MM.1S (cell line): ENCODE results near the gene CWC27.
A peak's percentile ranks its signal among the peaks of the same experiment; 100 is the strongest.

Source experiments
- DNase-seq: peaks from one replicate; pipeline ENCODE4 v3.0.0-alpha.2; 2015
- H2AFZ ChIP-seq: fragments of 300-600 bp; sonication (generic); 2 replicates; pipeline ENCODE4 v1.6.0; 2016; ENCODE audit warnings: antibody characterized with exemption, low read length
- H3F3A ChIP-seq: fragments of 300-600 bp; sonication (generic); 2 replicates; pipeline ENCODE4 v1.6.1; 2016; ENCODE audit warnings: mild to moderate bottlenecking, antibody characterized with exemption, low read length, moderate library complexity, mixed read lengths; ENCODE audit not compliant: insufficient read depth
- H3K27ac ChIP-seq: fragments of 300-600 bp; sonication (generic); 2 replicates; pipeline ENCODE4 v1.5.1; 2016; ENCODE audit warnings: mild to moderate bottlenecking, low read length
- H3K27me3 ChIP-seq: fragments of 300-600 bp; sonication (generic); replicated peaks from 2 replicates; pipeline ENCODE4 v1.6.0; 2016; ENCODE audit warnings: low read length; ENCODE audit not compliant: insufficient read depth
- H3K36me3 ChIP-seq: fragments of 300-600 bp; sonication (generic); replicated peaks from 2 replicates; pipeline ENCODE4 v1.6.1; 2016; ENCODE audit warnings: mild to moderate bottlenecking, low read length, mixed read lengths; ENCODE audit not compliant: insufficient read depth
- H3K4me1 ChIP-seq: fragments of 300-600 bp; sonication (generic); 2 replicates; pipeline ENCODE4 v1.6.1; 2016; ENCODE audit warnings: low read length, mixed read lengths
- H3K4me2 ChIP-seq: fragments of 300-600 bp; sonication (generic); 2 replicates; pipeline ENCODE4 v1.6.0; 2016; ENCODE audit warnings: low read depth, low read length
- H3K4me3 ChIP-seq: fragments of 300-600 bp; sonication (generic); 2 replicates; pipeline ENCODE4 v1.5.1; 2016; ENCODE audit warnings: low read length, mixed read lengths
- H3K79me2 ChIP-seq: fragments of 300-600 bp; sonication (generic); 2 replicates; pipeline ENCODE4 v1.6.1; 2016; ENCODE audit warnings: mixed run types, low read length, mixed read lengths
- H3K9ac ChIP-seq: fragments of 300-600 bp; sonication (generic); 2 replicates; pipeline ENCODE4 v1.6.1; 2016; ENCODE audit warnings: low read length, mixed read lengths
- H3K9me2 ChIP-seq: fragments of 300-600 bp; sonication (generic); replicated peaks from 2 replicates; pipeline ENCODE4 v1.6.1; 2016; ENCODE audit warnings: mild to moderate bottlenecking, low read length, mixed read lengths; ENCODE audit not compliant: insufficient read depth
- H3K9me3 ChIP-seq: fragments of 300-600 bp; sonication (generic); replicated peaks from 2 replicates; pipeline ENCODE4 v1.6.1; 2016; ENCODE audit warnings: mild to moderate bottlenecking, low read length, mixed read lengths; ENCODE audit not compliant: insufficient read depth
- H4K20me1 ChIP-seq: fragments of 300-600 bp; sonication (generic); 2 replicates; pipeline ENCODE4 v1.6.1; 2016; ENCODE audit warnings: mild to moderate bottlenecking, low read length, moderate library complexity, mixed read lengths; ENCODE audit not compliant: insufficient read depth
- CTCF ChIP-seq: fragments of 300-600 bp; sonication (generic); IDR thresholded peaks from 2 replicates; pipeline ENCODE4 v1.5.1; 2016; ENCODE audit warnings: antibody characterized with exemption, low read length, mixed read lengths
- EZH2 ChIP-seq: fragments of 300-600 bp; sonication (generic); optimal IDR thresholded peaks from 2 replicates; pipeline ENCODE3; 2017; ENCODE audit warnings: low read depth, mild to moderate bottlenecking, antibody characterized with exemption, low read length, mixed read lengths
- EZH2phosphoT487 ChIP-seq: fragments of 300-600 bp; sonication (generic); IDR thresholded peaks from 2 replicates; pipeline ENCODE4 v1.6.1; 2018; ENCODE audit warnings: antibody characterized with exemption, low read length

CWC27 gene

DNA sequence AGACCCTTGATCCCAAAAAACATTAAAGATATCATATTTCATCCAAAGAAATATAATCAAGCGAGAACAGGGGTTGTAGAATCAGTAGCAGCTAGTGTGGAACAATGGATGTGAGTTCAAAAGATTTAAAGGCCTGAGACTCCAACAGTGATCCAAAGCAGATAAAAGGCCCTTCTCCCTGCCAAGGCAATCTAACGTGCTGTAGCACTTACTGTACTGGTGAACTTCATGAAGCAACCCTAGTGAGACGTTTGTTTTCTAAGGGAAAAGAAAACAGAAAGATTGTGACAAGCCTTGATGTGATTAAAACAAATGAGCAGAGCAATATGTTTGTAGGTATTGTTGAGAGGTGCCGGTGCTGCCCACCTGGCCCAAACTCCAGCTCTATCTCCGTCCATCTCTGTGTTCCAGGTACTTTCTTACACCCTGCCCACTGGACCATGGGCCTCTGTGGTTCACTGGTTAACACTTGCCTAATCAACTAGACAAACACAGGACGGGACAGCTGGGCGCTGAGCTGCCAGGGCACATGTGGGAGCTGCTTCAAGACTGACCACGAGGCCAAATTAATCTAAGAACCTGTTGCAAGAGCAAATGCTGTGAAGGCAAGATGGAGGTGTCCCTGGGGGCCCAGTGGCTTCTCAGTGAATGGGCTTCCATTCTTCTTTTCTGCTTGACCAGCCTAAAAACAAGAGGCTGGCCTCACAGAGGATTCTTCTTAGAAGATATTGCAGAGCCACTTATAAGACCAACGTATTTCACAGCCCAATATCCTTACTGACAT is 265.5 kb downstream of the CWC27 start:
- no peaks in the 10 kb centered on the region for H3K36me3 ChIP-seq
- TF ChIP-seq EZH2phosphoT487 (no peak), EZH2 (no peak), CTCF (no peak)
- peaks cover 4% of the 10 kb centered on the region; the same call in 1 of the 2 replicates for H3F3A ChIP-seq
- no peak overlapping the region for H3K27ac ChIP-seq
- peak overlapping the region; percentile 76; the same call in 1 of the 2 replicates for H3K4me2 ChIP-seq
- no peaks in the 10 kb centered on the region for H3K9me3 ChIP-seq
- H3K4me3 ChIP-seq, result no peak overlapping the region
- no peak overlapping the region for H2AFZ ChIP-seq
- H3K27me3 ChIP-seq, result no peaks in the 10 kb centered on the region
- peaks cover 12% of the 10 kb centered on the region for H3K4me1 ChIP-seq
- H4K20me1 ChIP-seq, result no peaks in the 10 kb centered on the region
- no peak for DNase-seq
- H3K9ac ChIP-seq, result peak overlapping the region; percentile 80; the same call in 1 of the 2 replicates
- H3K79me2 ChIP-seq, result no peaks in the 10 kb centered on the region
- H3K9me2 ChIP-seq, result no peaks in the 10 kb centered on the region

GRCh38 chr5:65034813-65035209 is 266.1 kb downstream of the CWC27 start:
- Histone ChIP-seq H3K4me1 (peaks cover 12% of the 10 kb centered on the region), H3K4me2 (peak overlapping the region; percentile 76), H3K79me2 (no peaks in the 10 kb centered on the region), H2AFZ (peak overlapping the region; percentile 85), H3K27ac (peak overlapping the region; percentile 63; the same call in 1 of the 2 replicates), H3K27me3 (no peaks in the 10 kb centered on the region), H3K9ac (peak overlapping the region; percentile 80), H3F3A (peaks cover 4% of the 10 kb centered on the region; the same call in 1 of the 2 replicates), H3K9me2 (no peaks in the 10 kb centered on the region), H3K36me3 (no peaks in the 10 kb centered on the region), H3K4me3 (peak overlapping the region; percentile 68), H3K9me3 (no peaks in the 10 kb centered on the region), H4K20me1 (no peaks in the 10 kb centered on the region)
- no peak for DNase-seq
- TF ChIP-seq CTCF (no peak), EZH2 (no peak), EZH2phosphoT487 (no peak)

GRCh38 chr5:65035211-65036206 is 266.8 kb downstream of the CWC27 start:
- Histone ChIP-seq H3K36me3 (no peaks in the 10 kb centered on the region), H3K9ac (peak overlapping the region; percentile 80), H3K4me1 (peaks cover 12% of the 10 kb centered on the region), H3K79me2 (no peaks in the 10 kb centered on the region), H3K4me3 (peak overlapping the region; percentile 68), H3K9me2 (no peaks in the 10 kb centered on the region), H4K20me1 (no peaks in the 10 kb centered on the region), H3K27me3 (no peaks in the 10 kb centered on the region), H3K4me2 (peak overlapping the region; percentile 76), H3K9me3 (no peaks in the 10 kb centered on the region), H3K27ac (peak overlapping the region; percentile 63; the same call in 1 of the 2 replicates), H3F3A (peaks cover 4% of the 10 kb centered on the region; the same call in 1 of the 2 replicates), H2AFZ (peak overlapping the region; percentile 85)
- peak; percentile 87 for DNase-seq
- TF ChIP-seq EZH2, result no peak
- TF ChIP-seq EZH2phosphoT487, result no peak
- no peak for TF ChIP-seq CTCF
